ACC112 (cell line): ENCODE measurements around the gene CFAP74.
"Not testable (repeated sequence)": the region's sequence is repeated elsewhere in the genome, so short reads cannot be mapped to it uniquely, and the experiment has no call there.

ENCODE experiments used
- H2AFZ ChIP-seq: fragments of 200-600 bp; sonication (generic); one replicate; pipeline ENCODE4 v1.6.0; 2017; ENCODE audit warnings: antibody characterized with exemption, low read length; ENCODE audit not compliant: unreplicated experiment
- H3K27ac ChIP-seq: fragments of 200-600 bp; sonication (generic); 2 replicates; pipeline ENCODE4 v1.5.1; 2014; ENCODE audit warnings: low read depth, mild to moderate bottlenecking, antibody characterized with exemption, low read length, moderate library complexity
- H3K27me3 ChIP-seq: fragments of 200-600 bp; sonication (generic); 2 replicates; pipeline ENCODE4 v1.6.1; 2014; ENCODE audit warnings: mild to moderate bottlenecking, antibody characterized with exemption, low read length, moderate library complexity, mixed read lengths; ENCODE audit not compliant: insufficient read depth
- H3K36me3 ChIP-seq: fragments of 200-600 bp; sonication (generic); 2 replicates; pipeline ENCODE4 v1.6.1; 2016; ENCODE audit warnings: mild to moderate bottlenecking, antibody characterized with exemption, low read length, moderate library complexity, mixed read lengths; ENCODE audit not compliant: insufficient read depth
- H3K4me1 ChIP-seq: fragments of 200-600 bp; sonication (generic); one replicate; pipeline ENCODE4 v1.6.1; 2016; ENCODE audit warnings: low read length, mixed read lengths; ENCODE audit not compliant: insufficient read depth, unreplicated experiment, control insufficient read depth
- H3K4me3 ChIP-seq: fragments of 200-600 bp; sonication (generic); 2 replicates; pipeline ENCODE4 v1.5.1; 2014; ENCODE audit warnings: mild to moderate bottlenecking, low read depth, low read length
- H3K79me2 ChIP-seq: fragments of 200-600 bp; sonication (generic); one replicate; pipeline ENCODE4 v1.6.0; 2016; ENCODE audit warnings: low read length; ENCODE audit not compliant: control insufficient read depth, unreplicated experiment, insufficient read depth

CFAP74 gene

DNA sequence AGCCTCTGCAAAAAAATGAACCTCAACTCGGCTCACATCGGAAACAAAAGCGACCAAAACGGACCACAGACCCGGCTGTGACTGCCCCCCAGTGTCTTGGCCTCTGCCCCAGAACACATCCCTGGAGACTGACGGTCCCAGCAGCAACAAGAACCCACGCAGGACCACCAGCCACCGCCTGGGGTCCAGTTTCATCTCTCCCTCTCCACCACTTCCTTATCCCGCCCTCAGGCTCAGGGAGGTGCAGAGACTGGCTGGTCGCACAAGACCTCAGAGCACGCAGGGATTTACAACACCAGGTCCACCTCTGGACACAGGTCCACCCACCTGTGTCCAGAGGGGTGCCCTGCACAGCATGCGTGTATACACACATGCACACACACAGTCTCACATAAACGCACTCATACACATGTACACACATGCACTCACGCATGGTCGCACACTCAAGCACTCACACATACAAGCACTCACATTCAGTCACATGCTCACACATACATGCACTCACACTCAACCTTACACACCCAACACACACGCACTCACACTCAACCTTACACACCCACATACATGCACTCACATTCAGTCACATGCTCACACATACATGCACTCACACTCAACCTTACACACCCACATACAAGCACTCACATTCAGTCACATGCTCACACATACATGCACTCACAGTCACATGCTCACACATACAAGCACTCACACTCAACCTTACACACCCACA lies 65.9 kb downstream of the CFAP74 start:
- H3K27me3 ChIP-seq, result peaks cover 26% of the 10 kb centered on the region

DNA sequence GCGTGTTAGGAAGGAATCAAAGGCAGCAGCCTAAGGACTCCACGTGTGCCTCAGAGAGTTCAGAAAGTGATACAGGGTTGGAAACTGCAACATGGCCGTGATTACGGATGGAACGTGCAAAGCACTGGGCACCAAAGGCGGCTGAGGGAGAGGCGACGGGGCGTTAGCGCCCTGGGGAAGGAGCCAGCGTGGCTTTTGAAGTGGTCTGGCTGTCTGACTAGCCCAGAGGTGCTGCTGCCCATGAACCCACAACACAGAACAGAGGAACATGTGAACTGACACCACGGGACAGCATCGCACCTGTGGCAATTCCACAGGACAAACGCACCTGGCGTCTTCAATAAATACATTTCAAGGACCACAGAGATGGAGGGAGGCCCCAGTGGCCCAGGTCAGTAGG lies 66.5 kb downstream of the CFAP74 start:
- H3K36me3 ChIP-seq, result no peaks in the 10 kb centered on the region
- no peaks in the 10 kb centered on the region for H3K4me1 ChIP-seq
- no peak overlapping the region for H3K27ac ChIP-seq
- no peaks in the 10 kb centered on the region for H3K79me2 ChIP-seq
- H3K4me3 ChIP-seq, result no peak overlapping the region
- peaks cover 21% of the 10 kb centered on the region for H3K27me3 ChIP-seq
- H2AFZ ChIP-seq, result no peak overlapping the region

More for the DNA sequence above, 65.9 kb downstream of the CFAP74 start:
- H3K4me3 ChIP-seq, result no peak overlapping the region
- no peak overlapping the region for H2AFZ ChIP-seq
- H3K4me1 ChIP-seq, result no peaks in the 10 kb centered on the region
- H3K27ac ChIP-seq, result no peak overlapping the region
- H3K36me3 ChIP-seq, result no peaks in the 10 kb centered on the region
- H3K79me2 ChIP-seq, result no peaks in the 10 kb centered on the region

DNA sequence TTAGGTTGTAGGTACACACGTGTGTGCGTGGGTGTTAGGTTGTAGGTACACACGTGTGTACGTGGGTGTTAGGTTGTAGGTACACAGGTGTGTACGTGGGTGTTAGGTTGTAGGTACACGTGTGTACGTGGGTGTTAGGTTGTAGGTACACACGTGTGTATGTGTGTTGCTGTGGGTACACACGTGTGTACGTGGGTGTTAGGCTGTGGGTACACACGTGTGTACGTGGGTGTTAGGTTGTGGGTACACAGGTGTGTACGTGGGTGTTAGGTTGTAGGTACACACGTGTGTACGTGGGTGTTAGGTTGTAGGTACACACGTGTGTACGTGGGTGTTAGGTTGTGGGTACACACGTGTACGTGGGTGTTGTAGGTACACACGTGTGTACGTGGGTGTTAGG lies 68.7 kb downstream of the CFAP74 start:
- H3K4me1 ChIP-seq, H3K79me2 ChIP-seq, H3K4me3 ChIP-seq, H3K36me3 ChIP-seq, H3K27ac ChIP-seq, H2AFZ ChIP-seq: not testable (repeated sequence)
- peaks cover 12% of the 10 kb centered on the region; the same call in 1 of the 2 replicates for H3K27me3 ChIP-seq

DNA sequence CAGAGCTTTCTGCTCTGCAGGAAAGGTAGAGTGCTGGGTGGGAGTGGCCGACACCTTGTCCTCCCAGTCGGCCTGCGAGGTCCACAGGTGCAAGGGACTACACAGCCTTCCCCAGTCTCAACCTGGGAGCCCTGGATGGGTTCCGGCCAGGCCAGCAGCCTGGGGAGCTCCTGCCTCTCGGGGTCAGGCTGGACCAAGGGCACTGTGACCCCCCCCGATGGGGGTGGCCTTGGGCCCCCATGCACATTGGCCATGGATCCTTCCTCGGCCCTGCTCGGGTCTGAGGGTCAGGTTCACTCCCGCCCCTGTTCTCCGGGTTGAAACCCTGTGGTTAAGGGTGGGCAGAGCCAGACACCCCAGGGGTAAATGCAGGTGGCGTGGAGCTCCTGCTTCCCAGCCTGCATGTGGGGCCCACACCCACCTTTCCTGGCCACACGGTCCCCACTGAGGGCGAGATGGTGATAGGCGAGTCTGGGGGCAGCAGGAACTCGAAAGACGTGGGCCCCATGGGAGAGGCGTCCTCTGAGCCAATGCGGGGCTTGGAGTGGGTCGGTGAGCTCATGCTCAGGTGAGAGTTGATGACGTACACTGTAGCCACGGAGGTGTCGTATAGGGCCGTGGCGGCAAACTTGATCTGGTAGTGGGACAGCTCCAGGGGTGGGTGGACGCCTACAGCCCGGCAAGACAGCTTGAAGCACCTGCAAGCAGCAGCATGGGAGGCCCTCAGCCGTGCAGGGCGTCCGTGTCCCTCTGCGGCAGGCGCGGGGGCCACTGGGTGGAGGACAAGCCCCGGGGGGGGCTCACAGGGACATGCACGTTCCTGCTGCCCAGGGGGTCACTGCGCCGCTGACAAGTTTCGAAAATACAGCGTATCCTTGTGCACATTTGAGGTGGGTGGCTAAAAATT lies 73.7 kb downstream of the CFAP74 start:
- H3K27me3 ChIP-seq, result no peaks in the 10 kb centered on the region

DNA sequence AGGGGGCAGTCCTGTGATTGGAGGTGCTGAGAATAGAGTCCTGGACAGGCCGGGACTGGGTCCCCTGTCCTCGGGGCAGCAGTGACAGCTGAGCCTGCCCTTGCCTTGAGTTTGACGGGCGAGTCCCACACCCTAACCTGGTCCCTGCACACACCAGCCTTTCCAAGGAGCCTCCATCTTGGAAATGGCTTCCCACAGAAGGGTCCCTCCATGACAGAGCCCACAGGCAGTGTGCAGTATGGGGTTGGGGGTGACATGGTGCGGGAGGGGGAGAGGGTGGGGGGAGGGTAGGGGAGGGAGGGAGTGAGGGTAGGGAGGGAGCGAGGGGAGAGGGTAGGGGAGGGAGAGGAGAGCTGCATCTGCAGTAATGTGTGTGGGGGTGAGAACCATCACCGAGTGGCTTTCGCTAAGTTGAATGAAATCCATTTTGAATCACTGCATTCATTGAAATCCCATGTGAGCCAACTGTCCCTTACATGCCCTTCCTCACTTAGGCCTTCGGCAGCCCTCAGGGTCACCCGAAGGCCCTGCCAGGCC lies 74.4 kb downstream of the CFAP74 start:
- Histone ChIP-seq H2AFZ (no peak overlapping the region), H3K79me2 (no peaks in the 10 kb centered on the region), H3K4me1 (no peaks in the 10 kb centered on the region), H3K36me3 (no peaks in the 10 kb centered on the region), H3K27ac (no peak overlapping the region), H3K27me3 (no peaks in the 10 kb centered on the region), H3K4me3 (no peak overlapping the region)

More for the DNA sequence above, 73.7 kb downstream of the CFAP74 start:
- no peaks in the 10 kb centered on the region for H3K36me3 ChIP-seq
- H3K4me1 ChIP-seq, result no peaks in the 10 kb centered on the region
- H3K79me2 ChIP-seq, result no peaks in the 10 kb centered on the region
- no peak overlapping the region for H2AFZ ChIP-seq
- no peak overlapping the region for H3K4me3 ChIP-seq
- no peak overlapping the region for H3K27ac ChIP-seq

DNA sequence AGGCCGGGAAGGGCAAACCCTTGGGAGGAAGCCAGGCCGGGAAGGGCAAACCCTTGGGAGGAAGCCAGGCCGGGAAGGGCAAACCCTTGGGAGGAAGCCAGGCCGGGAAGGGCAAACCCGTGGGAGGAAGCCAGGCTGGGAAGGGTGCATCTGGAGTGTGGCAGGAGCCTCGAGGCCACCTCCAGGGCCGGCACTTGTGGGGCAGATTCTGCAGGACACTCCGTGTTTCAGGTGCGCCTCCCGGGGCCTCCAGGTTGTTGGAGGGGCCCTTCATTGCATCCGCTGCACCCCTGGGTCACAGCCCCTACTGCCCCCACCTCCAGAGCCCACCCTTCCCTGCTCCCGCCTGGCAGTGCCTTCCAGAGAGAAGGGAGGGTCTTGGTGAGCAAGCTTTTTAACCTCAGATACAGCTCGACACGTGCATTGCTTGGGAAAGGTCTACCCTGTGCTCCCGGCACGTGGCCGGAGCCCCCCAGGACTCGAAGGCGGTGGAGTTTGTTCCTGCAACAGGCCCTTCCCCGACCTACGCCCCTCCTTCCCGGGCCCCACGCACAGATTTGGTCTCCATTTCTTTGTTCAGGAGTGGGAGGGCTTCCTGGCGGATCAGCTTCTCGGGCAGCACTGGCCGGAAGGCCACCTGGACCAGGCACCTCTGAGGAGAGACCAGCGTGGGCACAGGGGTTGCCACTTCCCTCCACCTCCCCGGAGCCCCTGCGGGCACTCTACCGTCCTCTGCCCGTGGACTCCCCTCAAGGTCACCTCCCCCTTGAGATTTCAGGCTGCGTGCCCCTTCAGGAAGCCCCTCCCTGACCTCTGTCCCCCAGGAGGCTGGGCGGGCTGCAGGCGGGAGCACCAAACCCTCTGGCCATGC lies 75.1 kb downstream of the CFAP74 start:
- Histone ChIP-seq H2AFZ (no peak overlapping the region), H3K79me2 (no peaks in the 10 kb centered on the region), H3K27ac (no peak overlapping the region), H3K4me3 (no peak overlapping the region), H3K27me3 (no peaks in the 10 kb centered on the region), H3K36me3 (no peaks in the 10 kb centered on the region), H3K4me1 (no peaks in the 10 kb centered on the region)

DNA sequence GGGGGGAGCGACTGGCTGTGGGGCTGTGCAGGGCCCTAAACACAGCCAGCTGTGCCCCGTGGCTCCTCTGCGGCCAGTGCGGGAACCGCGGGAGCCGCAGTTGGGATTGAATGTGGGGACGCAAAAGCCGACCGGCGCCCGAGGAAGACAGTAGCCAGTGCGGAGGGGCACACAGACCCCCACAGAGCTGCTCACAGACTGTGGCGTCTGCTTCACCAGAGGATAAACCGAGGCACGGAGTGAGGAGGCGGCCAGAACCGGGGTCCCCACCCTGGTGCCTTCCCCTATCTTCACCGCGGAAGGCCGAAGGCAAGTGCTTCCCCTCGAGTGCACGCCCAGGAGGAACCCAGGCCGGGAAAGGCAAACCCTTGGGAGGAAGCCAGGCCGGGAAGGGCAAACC lies 75.8 kb downstream of the CFAP74 start:
- Histone ChIP-seq H3K36me3 (no peaks in the 10 kb centered on the region), H3K27ac (no peak overlapping the region), H3K4me3 (no peak overlapping the region), H3K4me1 (no peaks in the 10 kb centered on the region), H2AFZ (no peak overlapping the region), H3K79me2 (no peaks in the 10 kb centered on the region), H3K27me3 (no peaks in the 10 kb centered on the region)

DNA sequence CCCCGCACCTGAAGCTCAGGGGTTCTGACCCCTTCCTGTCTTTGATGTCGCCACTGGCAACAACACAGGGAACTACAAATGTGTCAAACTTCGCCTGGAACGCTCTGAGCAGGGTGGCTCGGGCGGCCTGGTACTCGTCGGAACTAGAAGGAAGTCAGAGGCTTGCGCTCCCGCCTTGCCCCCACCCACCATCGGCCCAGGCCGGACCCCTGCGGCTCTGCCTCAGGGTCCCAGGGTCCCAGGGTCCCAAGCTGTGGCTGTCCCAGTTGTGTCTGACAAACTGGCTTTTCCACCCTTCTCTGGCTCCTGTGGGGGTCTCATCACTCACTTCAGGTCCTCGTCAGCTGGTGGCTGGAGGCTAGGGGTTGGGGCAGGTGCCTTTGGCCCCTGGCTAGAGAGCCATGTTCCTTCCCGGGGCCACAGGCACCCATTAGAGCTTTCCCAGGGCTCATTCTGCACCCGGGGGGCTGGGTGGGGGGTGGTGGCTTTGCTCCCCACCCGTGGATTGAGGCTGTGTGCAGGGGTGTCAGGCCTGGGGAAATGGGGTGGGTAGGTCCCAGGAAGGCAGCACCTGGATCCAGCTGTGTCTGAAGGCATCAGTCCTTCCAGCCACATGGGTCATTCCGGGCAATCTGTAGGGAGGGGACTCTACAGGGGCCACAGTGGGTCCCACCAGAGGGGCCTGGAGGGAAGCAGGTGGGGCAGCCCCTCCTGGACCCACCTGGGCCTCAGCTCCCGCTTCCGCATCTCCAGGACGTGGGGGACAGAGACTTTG lies 76.5 kb downstream of the CFAP74 start:
- no peak overlapping the region for H2AFZ ChIP-seq
- H3K27me3 ChIP-seq, result no peaks in the 10 kb centered on the region
- no peaks in the 10 kb centered on the region for H3K36me3 ChIP-seq
- H3K4me1 ChIP-seq, result no peaks in the 10 kb centered on the region
- H3K4me3 ChIP-seq, result no peak overlapping the region
- no peaks in the 10 kb centered on the region for H3K79me2 ChIP-seq
- no peak overlapping the region for H3K27ac ChIP-seq

DNA sequence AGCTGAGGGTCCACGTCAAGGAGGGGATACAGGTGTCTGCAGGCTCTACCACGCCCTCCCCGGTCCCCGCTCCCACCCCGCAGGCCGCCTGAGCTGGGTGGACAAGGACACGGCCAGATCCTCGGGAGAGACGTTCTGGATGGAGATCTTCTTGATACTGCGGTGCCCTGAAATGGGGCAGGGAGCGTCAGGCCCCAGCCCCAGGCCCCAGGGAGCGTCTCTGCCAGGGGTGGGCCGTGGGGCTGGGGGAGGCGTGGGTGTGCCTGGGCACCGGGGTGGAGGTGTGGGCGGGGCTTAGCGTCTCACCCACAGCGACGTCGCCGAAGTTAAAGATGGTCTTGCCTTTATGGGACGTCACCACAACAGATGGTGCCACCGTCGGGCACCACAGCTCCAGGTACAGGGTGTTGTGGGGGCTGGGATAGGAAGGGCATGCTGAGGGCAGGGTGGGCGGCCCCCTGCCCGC lies 77.2 kb downstream of the CFAP74 start:
- H3K36me3 ChIP-seq, result no peaks in the 10 kb centered on the region
- H3K4me1 ChIP-seq, result no peaks in the 10 kb centered on the region
- no peak overlapping the region for H3K27ac ChIP-seq
- H2AFZ ChIP-seq, result no peak overlapping the region
- H3K4me3 ChIP-seq, result no peak overlapping the region
- H3K27me3 ChIP-seq, result no peaks in the 10 kb centered on the region
- H3K79me2 ChIP-seq, result no peaks in the 10 kb centered on the region
